Endothelial cell of umbilical vein (primary cell): ENCODE data around the gene C19orf25. TPM values are rescaled to one million over a fixed set of nuclear protein-coding genes. Genes with fewer than 3 reads are reported as not detected.

ENCODE experiments used
- BruUV-seq: library from RNA; stranded (reverse); fragments of 400-500 nt; replicated peaks from 2 replicates; lab custom pipeline; 2021; lab: Mats Ljungman, UMichigan
- CTCF ChIA-PET: fragments of 300-600, 350-600 bp; sonication (Branson Sonifier 250); formaldehyde crosslinking; loops from one replicate; lab custom pipeline; 2021; ENCODE audit warnings: antibody characterized with exemption, inconsistent platforms; lab: Charles Lee
- POLR2A ChIA-PET: fragments of 300-600, 350-600 bp; sonication (Branson Sonifier 250); formaldehyde crosslinking; loops from one replicate; lab custom pipeline; 2021; ENCODE audit warnings: antibody characterized with exemption, inconsistent platforms; lab: Charles Lee
- DNase-seq: peaks from one replicate; pipeline ENCODE4 v3.0.0-alpha.2; 2011; ENCODE audit warnings: low read depth, low spot score
- FAIRE-seq: peaks from 2 replicates; lab custom pipeline; 2011; peaks lifted over from hg19 to GRCh38; lab: Jason Lieb, UNC
- H2AFZ ChIP-seq: 2 replicates; pipeline ENCODE4 v1.6.0; 2012; ENCODE audit warnings: low read depth, low read length, control low read depth, inconsistent platforms
- H3K27ac ChIP-seq: 2 replicates; pipeline ENCODE4 v1.5.1; 2011; ENCODE audit warnings: low read depth, mild to moderate bottlenecking, control low read depth, low read length, moderate library complexity; ENCODE audit not compliant: insufficient read depth
- H3K27me3 ChIP-seq, 2 experiments: 2 replicates each; pipeline versions ENCODE4 v1.6.0 to v1.6.1; 2011; ENCODE audit warnings: low read length in 2 of 2, mixed read lengths in 1 of 2; ENCODE audit not compliant: control insufficient read depth in 2 of 2, insufficient read depth in 2 of 2
- H3K36me3 ChIP-seq, 2 experiments: 2 replicates in 1 of 2; 3 replicates in 1 of 2; pipeline ENCODE4 v1.5.1; 2011; ENCODE audit warnings: low read length in 2 of 2, mild to moderate bottlenecking in 1 of 2, moderate library complexity in 1 of 2; ENCODE audit not compliant: control insufficient read depth in 2 of 2, insufficient read depth in 2 of 2; ENCODE audit errors: extremely low read depth in 1 of 2
- H3K4me1 ChIP-seq: 3 replicates; pipeline ENCODE4 v1.5.1; 2011; ENCODE audit warnings: mild to moderate bottlenecking, low read length; ENCODE audit not compliant: control insufficient read depth, insufficient read depth; ENCODE audit errors: extremely low read depth
- H3K4me2 ChIP-seq: 2 replicates; pipeline ENCODE4 v1.6.1; 2011; ENCODE audit warnings: low read length, control low read depth, mixed read lengths; ENCODE audit not compliant: insufficient read depth
- H3K4me3 ChIP-seq, 3 experiments: fragments of 200-600 bp in 1 of 3; sonication (generic), shearing (Covaris generic) in 1 of 3; replicated peaks in 1 of 3; 2 replicates each; pipeline ENCODE4 v1.5.1; 2011 to 2016; ENCODE audit warnings: control low read depth in 3 of 3, low read length in 3 of 3, mild to moderate bottlenecking in 2 of 3, inconsistent platforms in 1 of 3, low read depth in 1 of 3, moderate library complexity in 1 of 3; ENCODE audit not compliant: insufficient read depth in 1 of 3
- H3K79me2 ChIP-seq: 2 replicates; pipeline ENCODE4 v1.6.0; 2012; ENCODE audit warnings: low read length, inconsistent platforms; ENCODE audit not compliant: control insufficient read depth, insufficient read depth
- H3K9ac ChIP-seq: replicated peaks from 2 replicates; pipeline ENCODE3; 2011; ENCODE audit warnings: low read length, control low read depth; ENCODE audit not compliant: insufficient read depth; ENCODE audit errors: extremely low read depth
- H3K9me1 ChIP-seq: replicated peaks from 3 replicates; pipeline ENCODE4 v1.6.0; 2011; ENCODE audit warnings: mild to moderate bottlenecking, low read length; ENCODE audit not compliant: control insufficient read depth, insufficient read depth; ENCODE audit errors: extremely low read depth
- H3K9me3 ChIP-seq: replicated peaks from 2 replicates; pipeline ENCODE4 v1.5.1; 2012; ENCODE audit warnings: low read length, inconsistent platforms; ENCODE audit not compliant: control insufficient read depth, insufficient read depth
- H4K20me1 ChIP-seq: replicated peaks from 2 replicates; pipeline ENCODE3; 2011; ENCODE audit warnings: mild to moderate bottlenecking, low read length; ENCODE audit not compliant: control insufficient read depth, insufficient read depth; ENCODE audit errors: extremely low read depth
- CTCF ChIP-seq, 2 donors: IDR thresholded peaks; 1 replicate in 1 of 2; 2 replicates in 1 of 2; pipeline ENCODE4 v1.5.1; 2011; ENCODE audit warnings: low read length in 2 of 2, mild to moderate bottlenecking in 2 of 2, moderate library complexity in 2 of 2, control low read depth in 1 of 2, inconsistent platforms in 1 of 2, low read depth in 1 of 2; ENCODE audit not compliant: insufficient read depth in 1 of 2; ENCODE audit errors: extremely low read depth in 1 of 2
- EZH2 ChIP-seq: IDR thresholded peaks from 2 replicates; pipeline ENCODE4 v1.6.1; 2012; ENCODE audit warnings: borderline replicate concordance, low read depth, mild to moderate bottlenecking, moderate library complexity, low read length, inconsistent platforms; ENCODE audit not compliant: severe bottlenecking
- FOS ChIP-seq: IDR thresholded peaks from 2 replicates; pipeline ENCODE4 v1.6.1; 2011; ENCODE audit warnings: mild to moderate bottlenecking, low read length, moderate library complexity, borderline replicate concordance; ENCODE audit not compliant: insufficient read depth
- GATA2 ChIP-seq: IDR thresholded peaks from 2 replicates; pipeline ENCODE4 v1.7.0; 2011; ENCODE audit warnings: low read depth, mild to moderate bottlenecking, moderate library complexity, mixed read lengths, low read length; ENCODE audit not compliant: insufficient read length, insufficient read depth
- JUN ChIP-seq: IDR thresholded peaks from 2 replicates; pipeline ENCODE4 v1.6.1; 2011; ENCODE audit warnings: borderline replicate concordance, low read depth; ENCODE audit not compliant: insufficient read length, insufficient read depth
- MAX ChIP-seq: IDR thresholded peaks from 2 replicates; pipeline ENCODE4 v1.6.1; 2011; ENCODE audit not compliant: insufficient read depth, insufficient read length
- MYC ChIP-seq: IDR thresholded peaks from one replicate; pipeline ENCODE4 v1.6.1; 2011; ENCODE audit warnings: mild to moderate bottlenecking, low read depth, low read length
- POLR2A ChIP-seq: IDR thresholded peaks from 2 replicates; pipeline ENCODE4 v1.6.1; 2012; ENCODE audit warnings: low read depth, mild to moderate bottlenecking, control low read depth, low read length
- POLR2AphosphoS5 ChIP-seq: IDR thresholded peaks from 2 replicates; pipeline ENCODE4 v1.6.1; 2012; ENCODE audit warnings: low read depth, mild to moderate bottlenecking, control low read depth, low read length, moderate library complexity; ENCODE audit not compliant: insufficient read depth
- dilution Hi-C: fragments of 300-500 bp; cut with MboI; formaldehyde crosslinking; loops from one replicate; pipeline ENCODE4 v1.15.0; 2019; ENCODE audit warnings: low sequenced_read_pairs; ENCODE audit not compliant: extremely low pct_ligation_motif_present
- intact Hi-C: fragments of 100-400 bp; cut with micrococcal nuclease; formaldehyde crosslinking; loops from one replicate; pipeline ENCODE4 v1.10.0; 2022
- polyA plus RNA-seq, 4 experiments: library from polyadenylated mRNA; depleted of rRNA in 3 of 4; stranded (reverse) in 3 of 4; unstranded in 1 of 4; fragments of >200 nt; gene quantifications; 2 replicates each; pipeline versions ENCODE4 v1.2.1 to v1.2.3, GENCODE V29; 2011 to 2012; ENCODE audit warnings: missing spikeins in 1 of 4
- total RNA-seq: library from RNA; stranded (reverse); gene quantifications from 2 replicates; pipeline ENCODE4 v1.2.3, GENCODE V29; 2021

Gene C19orf25
- total and polyA plus RNA-seq, 2 donors (not counting 3 experiments of a cell fraction or from before 2014, with no cell fraction given), result 28.0 to 34.6 TPM

GRCh38 chr19:1425902-1426301 lies 53.1 kb downstream of the C19orf25 start:
- Histone ChIP-seq H3K79me2 (peaks cover 30% of the 10 kb centered on the region), H3K4me3 (no peak overlapping the region), H3K36me3 (peaks cover 20 to 65% of the 10 kb centered on the region in 2 experiments), H4K20me1 (peaks cover 2% of the 10 kb centered on the region), H3K4me1 (no peaks in the 10 kb centered on the region), H3K4me2 (no peak overlapping the region), H2AFZ (no peak overlapping the region), H3K9ac (no peak overlapping the region), H3K9me3 (no peaks in the 10 kb centered on the region), H3K9me1 (no peaks in the 10 kb centered on the region), H3K27ac (no peak overlapping the region), H3K27me3 (no peaks in the 10 kb centered on the region)
- FAIRE-seq, result no peak
- dilution Hi-C loops, result no loop called here
- no TSS peak for BruUV-seq
- intact Hi-C loops, result no loop called here
- no peak for DNase-seq
- POLR2A ChIA-PET, result no interaction called here
- TF ChIP-seq GATA2 (no peak), FOS (no peak), POLR2AphosphoS5 (no peak), MYC (no peak), JUN (no peak), POLR2A (no peak), MAX (no peak), EZH2 (no peak), CTCF (IDR thresholded peaks at IDR 0.05; ENCODE audit: extremely low read depth in 1 of 2, insufficient read depth in 1 of 2, low read depth in 1 of 2, low read length in 2 of 2) (no peak)
- CTCF ChIA-PET, result no interaction called here
